Fibroblast of upper back skin (primary cell): ENCODE results near the gene DAAM1.

Source experiments
- DNase-seq: peaks from one replicate; pipeline ENCODE4 v3.0.0-alpha.2; 2013

DAAM1 gene

DNA sequence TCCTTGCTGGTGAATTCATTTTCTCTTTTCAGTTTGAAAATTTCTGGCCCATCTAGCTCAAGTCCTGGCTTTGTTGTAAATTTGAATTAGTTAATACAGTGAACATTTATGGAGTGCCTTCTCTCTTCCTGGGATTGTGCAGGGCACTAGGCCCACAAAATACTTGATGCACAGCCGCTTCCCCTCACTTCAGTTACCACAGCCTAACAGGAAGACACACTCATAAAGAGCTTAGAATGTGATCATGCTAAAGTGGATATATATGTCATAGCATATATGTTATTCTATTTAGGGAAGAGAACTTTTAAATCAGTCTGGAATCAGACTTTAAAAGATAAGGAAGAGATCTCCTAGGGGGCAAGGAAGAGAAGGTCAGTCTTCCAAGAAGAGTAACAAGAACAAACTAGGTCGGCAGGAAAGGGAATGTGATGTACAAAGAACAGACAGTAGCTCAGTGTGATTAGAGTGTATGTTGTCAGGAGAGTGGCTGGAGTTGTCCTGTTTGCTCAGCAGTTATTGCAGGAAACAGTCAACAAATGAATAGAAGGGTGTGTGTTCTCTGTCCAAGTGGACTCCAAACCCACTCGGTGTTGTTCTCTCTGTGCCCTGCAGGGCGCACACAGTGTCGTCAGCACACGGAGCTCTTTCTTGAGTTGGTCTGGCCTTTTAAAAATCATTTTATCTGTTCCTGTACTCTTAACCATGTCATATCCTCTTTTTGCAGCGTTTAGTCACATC, 74.4 kb downstream of the DAAM1 start:
- DNase-seq = no peak

DNA sequence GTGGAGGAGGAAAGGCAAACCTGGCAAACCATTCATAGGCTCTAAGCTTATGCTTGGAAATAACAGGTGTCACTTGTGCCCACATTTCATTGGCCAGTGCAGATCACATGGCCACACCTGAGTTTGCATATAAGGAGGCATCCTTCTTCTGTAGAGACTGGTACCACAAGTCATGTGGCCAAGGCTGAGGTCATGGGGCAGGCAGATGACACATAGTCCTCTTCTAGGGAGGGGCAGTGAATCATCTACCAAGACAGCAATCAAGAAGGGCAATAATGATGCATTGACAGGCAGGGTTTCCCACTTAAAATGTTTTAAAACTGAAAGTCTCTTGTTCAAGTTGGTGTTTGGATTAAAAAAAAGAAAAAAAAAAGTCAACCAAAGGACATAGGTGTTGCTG, 77.3 kb downstream of the DAAM1 start:
- no peak for DNase-seq

DNA sequence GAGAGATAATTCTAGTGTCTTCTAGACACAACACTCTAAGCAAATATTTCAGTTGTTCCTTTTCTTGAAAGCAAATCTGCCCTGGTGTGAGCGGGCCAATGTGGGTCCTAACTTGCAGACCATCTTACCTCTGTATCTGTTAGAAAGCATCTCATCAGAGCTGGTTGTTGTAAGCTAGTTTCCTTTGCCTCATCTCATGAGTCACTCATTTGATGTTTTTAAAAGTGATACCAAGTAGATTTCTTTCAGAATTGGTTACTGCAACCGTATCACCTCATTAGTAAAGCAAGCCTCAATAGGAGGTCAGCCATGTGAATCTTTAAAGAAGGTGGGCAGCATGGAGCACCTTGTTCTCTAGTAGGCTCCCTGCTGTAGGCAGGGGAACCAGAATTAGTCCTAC, 78.6 kb downstream of the DAAM1 start:
- no peak for DNase-seq

DNA sequence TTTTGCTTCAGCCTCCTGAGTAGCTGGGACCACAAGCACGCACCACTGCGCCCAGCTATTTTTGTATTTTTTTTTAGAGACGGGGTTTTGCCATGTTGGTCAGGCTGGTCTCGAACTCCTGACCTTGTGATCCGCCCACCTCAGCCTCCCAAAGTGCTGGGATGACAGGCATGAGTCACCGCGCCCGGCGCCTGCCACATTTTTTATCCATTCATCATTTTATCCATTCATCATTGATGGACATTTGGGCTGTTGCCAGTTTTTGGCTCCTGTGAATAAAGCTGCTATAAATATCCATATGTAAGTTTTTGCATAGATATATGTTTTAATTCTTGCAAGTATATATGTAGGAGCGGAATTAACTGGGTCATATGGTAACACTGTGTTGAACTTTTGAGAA, 79.5 kb downstream of the DAAM1 start:
- DNase-seq = peak; percentile 66

DNA sequence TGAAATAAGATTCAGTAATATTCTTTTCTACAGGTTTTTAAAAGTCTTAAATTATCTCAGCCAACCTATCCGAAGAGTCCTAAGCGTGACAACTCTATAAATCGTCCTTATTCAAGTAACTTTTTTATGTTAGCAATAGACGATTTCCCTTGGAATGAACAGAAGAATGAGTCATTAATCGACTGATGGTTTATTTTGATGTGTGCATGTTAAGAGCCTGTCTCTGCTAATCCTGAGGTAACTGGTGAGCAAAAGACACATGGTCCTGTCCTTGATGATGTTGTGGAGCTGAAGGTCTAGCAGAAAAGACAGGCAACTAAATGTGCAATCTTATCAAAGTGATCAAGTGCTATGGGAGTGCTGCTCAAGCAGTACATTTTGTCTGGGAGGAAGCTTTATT, 80.4 kb downstream of the DAAM1 start:
- DNase-seq = no peak

DNA sequence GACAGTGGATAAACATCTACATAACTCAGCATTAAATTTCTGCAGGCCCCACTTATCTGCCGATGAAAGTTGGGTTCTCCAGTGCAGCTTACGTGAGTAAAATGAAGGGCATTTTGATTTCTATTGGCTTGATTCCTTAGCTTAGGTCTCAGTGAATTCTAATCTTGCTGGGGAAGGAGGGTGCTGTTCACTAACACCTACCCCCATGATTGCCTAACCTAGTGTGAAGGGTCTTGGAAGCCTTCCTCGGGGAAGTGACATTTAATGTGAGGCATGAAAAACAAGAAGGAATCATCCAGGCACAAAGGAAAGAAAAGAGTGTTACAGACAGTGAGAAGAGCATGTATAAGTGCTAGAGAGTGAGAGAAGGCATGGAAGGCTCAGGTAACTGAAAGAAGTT, 81.0 kb downstream of the DAAM1 start:
- no peak for DNase-seq

DNA sequence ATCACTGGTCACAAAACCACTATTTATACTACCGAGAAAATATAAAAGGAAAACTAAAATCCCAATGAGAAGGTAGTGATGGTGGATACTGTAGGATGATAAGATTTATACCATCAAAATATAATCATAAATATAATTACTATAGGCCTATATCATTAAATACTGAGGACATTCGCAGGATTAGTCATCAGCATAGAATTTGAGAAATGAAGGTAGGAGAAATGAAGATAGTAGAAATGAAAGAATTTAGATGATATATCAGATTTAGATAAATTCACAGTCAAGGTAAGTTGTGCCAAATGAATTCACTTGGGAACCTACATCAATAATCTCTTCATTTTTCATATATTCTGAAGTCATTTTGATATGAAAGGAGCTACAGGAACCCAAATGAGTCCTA, 82.8 kb downstream of the DAAM1 start:
- DNase-seq = no peak

DNA sequence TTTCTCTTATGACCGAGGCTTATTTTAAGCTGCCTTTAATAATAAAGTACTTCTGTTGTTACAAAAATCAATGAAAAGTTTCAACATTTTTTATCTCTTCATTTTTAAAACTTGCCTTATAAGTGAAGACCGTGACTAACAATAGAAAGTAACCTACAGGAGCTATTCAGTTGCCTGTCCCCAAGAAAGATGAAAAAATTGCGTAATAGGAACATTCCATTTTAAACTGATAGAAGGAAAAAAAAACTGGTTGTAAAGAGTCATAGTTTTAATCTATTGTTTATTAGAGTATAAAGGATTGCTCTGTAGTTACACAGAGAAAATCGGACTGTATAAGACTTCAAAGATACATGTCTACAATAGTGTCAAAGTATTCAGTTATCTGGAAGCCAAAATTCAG, 83.3 kb downstream of the DAAM1 start:
- peak; percentile 44 for DNase-seq

DNA sequence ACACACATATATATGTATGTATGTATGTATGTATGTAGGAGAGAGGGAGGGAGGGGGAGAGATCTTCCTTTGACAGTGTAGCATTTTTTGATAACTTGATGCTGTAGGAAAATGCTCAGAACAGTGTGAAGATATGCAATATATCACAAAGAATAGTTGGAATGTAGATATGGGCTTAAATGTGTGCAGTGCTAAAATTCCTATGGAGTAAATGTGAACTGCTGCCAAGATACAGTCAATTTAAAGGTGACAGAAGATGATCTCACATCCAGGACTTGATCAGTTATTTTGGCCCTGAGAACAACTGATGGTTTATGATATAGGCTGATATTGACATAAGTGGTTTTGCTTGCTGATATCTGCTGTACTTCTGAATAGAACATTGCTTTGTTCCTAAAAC, 84.2 kb downstream of the DAAM1 start:
- peak; percentile 65 for DNase-seq

DNA sequence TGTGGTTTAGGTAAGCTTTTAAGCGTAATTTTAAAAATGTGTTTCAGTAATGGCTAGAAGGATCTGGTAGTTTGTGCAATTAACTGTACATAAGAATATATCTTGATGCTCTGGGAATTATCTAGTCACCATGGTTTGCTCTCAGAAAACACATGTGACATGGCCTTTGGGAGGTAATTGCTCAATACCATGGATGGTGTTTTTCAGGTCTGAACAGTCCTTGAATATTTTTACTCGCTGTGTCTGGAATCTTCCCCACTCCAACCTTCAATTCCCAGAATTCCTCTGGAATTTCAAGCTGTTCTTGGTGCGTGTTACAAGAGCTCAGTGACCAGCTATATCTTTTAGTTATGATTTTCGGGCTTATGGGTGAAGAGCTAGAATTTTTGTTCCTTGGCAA, 85.3 kb downstream of the DAAM1 start:
- DNase-seq = no peak

DNA sequence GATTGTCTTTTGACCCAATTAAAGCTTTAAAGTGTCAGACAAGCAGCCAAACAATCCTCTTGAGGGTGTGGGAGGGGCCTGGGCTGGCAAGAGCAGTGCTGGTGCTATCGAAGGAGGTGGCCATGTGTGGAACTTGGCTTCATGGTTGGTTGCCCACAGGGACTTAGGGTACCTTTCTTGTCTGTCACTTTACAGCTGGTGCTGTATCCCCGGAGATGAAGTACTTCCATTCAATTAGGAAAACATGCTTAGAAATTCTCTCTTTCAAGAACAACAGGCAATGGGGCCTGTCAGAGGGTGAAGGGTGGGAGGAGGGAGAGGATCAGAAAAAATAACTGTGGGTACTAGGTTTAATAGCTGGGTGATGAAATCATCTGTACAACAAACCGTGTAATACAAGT, 86.5 kb downstream of the DAAM1 start:
- DNase-seq = no peak

DNA sequence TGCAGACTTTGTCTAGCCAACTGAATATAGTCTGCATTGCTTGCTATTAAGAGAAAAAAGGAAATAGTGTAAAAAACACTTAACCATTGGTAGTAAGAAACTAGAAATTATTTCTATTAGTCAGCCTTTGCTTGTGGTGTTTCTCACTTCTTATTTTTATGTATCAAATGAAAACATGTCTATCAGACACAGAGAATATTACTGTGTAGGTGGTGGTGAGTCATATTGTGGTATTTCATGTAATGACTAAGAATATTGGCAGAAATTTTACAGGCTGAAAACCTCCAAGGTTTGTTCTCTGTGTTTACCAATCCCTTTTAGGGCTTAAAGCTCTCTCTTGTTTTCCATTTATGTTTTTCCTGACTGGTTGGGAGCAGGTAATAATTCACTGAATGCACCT, 87.2 kb downstream of the DAAM1 start:
- peak; percentile 89 for DNase-seq

DNA sequence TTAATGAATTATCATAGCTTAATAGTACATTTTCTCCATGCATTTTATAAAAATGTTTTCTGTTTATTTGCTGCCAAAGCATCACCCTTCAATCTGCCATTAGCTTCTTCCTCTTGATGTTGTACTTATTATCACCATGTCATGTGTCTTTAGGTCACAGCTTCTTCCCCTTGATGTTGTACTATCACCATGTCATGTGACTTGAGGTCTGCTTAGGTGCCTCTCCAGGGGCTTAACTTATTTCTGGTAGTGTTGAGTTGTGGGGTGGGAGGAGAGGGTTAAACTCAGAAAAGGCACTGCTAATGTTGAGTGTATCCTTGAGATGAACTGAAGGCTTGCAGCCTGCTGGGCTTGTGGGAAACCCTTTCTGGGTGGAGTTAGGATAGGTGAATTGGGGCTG, 87.8 kb downstream of the DAAM1 start:
- DNase-seq = no peak

DNA sequence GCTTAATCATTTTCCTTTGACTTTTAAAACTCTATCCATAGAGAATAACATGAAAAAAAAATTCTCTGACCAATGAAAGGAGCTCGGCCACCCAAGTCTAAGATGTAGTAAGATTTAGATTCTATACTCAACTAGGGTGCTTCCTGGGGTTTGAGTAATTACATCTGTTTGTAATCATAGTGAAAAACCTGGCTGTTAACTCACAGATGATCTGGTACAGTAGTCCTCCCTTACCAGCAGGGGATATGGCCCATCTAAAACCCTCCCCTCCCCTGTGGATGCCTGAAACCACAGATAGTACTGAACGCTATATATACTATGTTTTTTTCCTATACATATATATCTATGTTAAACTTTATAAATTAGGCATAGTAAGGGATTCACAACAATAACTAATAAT, 89.2 kb downstream of the DAAM1 start:
- DNase-seq = peak; percentile 91

DNA sequence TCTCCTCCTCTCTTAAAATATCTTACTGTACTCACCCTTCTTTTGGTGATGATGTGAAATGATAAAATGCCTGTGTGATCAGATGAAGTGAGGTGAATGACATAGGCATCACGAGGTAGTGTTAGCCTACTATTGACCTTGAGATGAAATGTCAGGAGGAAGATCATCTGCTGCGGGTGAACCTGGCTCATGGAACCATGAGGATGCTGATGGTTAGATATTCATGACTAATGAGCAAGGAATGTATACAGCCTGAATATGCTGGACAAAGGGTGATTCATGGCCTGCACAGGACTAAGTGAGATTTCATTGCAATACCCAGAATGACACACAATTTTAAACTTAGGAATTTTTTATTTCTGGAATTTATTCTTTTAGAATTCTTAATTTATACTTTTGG, 89.6 kb downstream of the DAAM1 start:
- peak; percentile 95 for DNase-seq

DNA sequence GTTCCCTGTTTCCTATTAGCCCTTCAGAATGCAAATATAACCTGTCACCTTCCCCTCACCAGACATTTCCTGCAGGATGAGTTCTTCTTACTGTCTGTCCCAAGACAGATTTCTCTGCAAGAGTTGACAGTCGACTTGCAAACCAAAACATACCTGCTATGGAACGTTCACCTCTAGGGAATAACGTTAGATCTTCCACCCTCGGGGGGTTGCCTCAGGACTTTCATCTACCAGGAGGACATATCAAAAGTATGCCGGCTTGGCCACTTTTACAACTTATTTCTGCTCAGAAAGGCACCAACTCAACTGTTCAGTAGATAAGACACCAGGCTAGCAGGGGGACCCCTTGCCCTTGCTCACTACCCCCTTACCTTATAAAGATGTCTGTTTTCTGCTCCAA, 92.5 kb downstream of the DAAM1 start:
- no peak for DNase-seq

DNA sequence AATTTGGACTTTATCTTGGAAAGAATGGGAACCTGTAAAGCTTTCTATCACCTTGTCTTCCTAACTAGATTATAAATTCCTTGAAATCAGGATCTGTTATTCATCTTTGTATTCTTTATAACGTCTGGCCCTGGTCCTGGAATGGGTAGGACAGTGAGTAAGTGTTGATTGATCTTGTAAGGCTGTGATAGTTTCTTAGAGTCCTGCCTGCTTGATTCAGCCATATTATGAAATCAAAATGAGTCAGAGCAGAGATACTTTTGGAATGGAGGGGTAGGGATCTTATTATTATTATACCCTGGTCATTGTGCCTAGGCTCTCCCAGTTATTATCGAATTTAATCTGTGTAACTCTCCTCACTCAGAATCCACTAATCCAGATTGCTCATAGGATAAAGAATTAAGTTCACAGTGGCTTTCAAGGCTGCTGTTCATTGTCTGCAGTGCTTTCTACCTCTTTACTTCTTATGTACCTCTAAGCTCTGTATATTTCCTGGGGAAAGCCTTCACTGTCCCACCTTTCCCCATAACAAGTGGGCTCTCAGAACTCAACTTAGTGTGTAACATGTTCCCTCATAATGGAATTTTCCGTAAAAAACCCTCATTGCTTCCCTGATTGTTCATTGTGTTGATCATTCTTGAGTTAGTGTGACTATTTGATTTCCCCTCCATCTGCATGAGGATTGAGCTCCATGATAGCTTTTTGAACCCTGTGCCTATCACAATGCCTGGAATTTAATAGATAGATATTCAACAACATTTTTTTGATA, 93.3 kb downstream of the DAAM1 start:
- DNase-seq = peak; percentile 87

DNA sequence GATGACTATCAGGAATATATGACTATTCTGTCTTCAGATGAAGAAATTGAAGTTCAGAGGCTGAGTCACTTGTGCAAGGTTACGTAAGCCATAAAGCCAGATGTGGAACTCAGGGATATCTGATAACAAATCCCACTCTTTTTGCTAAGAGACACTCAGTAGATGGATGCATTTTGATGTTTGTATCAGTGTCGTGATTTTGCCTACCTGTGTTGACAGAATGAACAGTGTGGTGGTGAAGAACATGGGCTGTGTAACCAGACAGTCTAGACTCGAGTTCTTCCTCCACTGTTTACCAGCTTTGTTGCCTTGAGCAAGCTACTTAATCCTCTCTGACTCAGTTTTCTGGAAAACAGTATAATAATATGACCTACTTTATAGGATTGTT, 93.9 kb downstream of the DAAM1 start:
- peak; percentile 70 for DNase-seq

DNA sequence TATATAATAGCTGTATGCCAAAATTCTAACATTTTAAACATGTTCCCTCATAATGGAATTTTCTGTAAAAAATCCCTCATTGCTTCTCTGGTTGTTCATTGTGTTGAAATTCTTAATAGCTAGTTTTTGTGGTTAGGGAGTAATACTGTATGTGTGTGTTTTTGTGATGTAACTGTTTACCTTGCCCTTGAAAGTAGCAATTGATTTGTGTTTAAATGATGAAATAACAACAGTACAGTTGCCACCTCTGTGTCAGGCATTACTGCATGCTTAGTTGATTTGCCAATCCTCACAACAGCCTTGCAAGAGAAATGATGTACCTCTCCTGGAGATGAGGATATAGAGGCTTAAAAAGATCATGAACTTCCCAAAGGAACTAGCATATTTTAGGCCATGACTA, 94.9 kb downstream of the DAAM1 start:
- peak; percentile 42 for DNase-seq

DNA sequence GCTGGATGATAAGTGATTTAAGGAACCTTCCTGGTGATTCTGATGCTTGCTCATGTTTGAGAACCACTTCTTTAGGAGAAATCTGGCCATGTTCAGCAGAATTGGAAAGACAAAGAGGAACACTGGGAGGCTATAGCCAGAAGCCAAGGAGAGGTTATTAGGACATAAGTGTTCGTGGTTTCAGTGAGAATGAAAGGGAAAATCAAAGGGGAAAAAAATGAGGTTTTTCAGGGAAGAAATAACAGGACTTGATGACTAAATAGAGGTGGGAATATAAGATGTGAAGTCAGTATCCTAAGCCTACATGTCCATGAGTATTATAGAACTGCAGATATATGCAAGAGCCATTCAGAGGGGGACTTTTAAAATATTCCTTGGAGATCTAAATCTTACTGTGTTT, 95.6 kb downstream of the DAAM1 start:
- peak; percentile 59 for DNase-seq

DNA sequence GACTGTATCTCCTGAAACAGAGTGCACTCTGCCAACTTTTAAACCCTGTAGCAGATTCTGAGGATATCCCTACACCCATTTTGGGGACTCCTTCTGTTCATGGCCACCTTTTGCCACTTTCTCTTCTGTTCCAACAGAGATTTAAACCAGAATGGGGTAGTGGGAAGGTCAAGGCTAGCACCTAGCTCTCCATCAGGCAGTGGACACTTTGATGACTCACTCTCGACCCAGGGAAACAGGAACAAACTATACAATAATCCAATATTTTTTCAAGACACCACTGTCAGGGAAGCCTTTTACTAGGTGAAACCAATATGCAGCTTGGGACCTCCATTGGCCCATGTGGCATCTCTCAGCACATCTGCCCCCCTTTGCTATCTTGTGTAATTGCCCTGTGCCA, 103.6 kb downstream of the DAAM1 start:
- DNase-seq = no peak

DNA sequence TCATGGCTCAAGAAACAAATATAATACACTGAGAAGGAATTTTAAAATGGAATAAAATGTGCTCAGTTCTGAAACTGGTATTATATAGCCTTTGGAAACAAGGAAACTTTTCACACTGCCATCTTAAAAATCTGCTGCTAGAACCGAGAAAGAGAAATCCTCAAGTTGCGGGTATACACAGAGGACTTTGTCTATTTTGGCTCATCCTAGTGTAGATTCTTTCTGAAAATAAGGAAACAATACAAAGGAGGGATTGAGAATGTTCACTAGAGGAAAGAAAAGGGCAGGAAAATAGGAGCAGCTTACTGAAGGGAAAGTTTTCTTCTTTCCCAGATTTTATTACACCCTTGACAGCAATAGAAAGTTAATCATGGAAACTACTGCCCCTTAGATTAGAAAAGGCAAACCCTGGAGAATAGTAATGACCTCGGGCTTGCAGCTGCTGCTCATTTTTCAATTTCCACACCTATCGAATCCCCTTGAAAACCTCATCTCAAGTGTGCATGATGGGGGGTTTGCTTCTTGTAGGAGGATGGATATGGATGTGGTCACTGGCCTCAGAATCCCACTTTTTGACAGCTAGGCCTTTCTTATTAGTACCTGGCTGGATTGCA, 104.6 kb downstream of the DAAM1 start:
- no peak for DNase-seq

DNA sequence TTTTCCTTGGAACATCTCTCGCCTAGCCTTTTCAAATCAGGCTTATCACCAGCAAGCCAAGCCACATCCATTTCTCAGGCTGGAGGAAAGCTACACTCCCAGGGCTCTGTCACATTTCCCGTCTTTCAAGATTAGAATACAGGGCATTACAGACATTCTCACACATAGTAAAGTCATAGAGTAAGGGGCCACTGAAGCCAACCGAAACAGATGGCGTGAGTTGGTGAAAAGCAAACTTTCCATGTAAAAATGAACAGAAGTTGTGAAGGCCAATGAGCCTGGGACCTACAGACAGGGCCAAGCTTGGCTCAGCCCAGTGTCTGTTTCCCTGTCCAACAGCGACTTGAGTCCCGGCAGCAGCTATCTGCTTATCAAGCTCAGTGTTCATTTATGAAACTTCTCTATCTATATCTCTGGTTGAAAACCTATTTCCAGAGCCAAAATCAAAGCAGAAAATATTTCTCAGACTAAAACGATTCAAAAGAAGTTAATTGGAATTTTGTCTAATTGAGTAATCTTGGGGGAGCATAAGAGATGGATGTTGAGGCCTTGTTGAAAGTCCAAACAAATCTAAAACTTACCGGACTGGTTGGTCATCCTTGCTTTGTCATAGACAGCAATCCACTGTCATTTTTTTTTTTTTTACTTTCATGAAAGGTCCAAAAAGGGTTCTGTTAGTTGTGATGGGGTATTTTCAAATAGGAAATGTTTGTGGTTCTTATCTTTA, 105.6 kb downstream of the DAAM1 start:
- no peak for DNase-seq

DNA sequence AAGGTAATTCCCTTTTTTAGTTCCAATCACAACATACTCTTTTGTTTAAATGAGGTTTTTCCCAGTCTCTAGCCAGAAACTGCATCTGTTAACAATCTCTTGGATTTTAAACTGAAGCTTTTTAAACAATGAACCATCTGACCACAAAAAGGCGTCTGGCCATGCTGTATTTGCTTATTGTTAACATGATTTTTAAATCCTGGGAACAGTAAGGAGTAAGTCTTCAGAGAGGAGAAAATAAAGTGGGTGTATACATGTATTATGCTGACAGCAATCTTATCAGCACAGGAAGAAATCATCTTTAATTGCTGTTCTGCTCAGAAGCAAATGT, 106.2 kb downstream of the DAAM1 start:
- DNase-seq = peak; percentile 79
